Measurements from ENCODE around the gene NIPBL. TPM values are rescaled to one million over a fixed set of nuclear protein-coding genes. Genes with fewer than 3 reads are reported as not detected.

Gene NIPBL
- total RNA-seq, 3 donors from 2014 or later, result 61.9 to 112 (median 69.2) TPM

- intact Hi-C loops (cut with DNase I; ENCODE audit: low total_unique reads), result no loop called here
- DNase-seq (ENCODE audit: low spot score in 2 of 2), result no peak
- no peak overlapping the region for H3K27ac ChIP-seq
- H3K4me3 ChIP-seq, result no peak overlapping the region
- no peaks in the 10 kb centered on the region for H3K27me3 ChIP-seq
- H3K9me3 ChIP-seq, result no peaks in the 10 kb centered on the region
- H3K4me1 ChIP-seq, result no peaks in the 10 kb centered on the region
- TF ChIP-seq POLR2AphosphoS5 (IDR thresholded peaks at IDR 0.05) (no peak), CTCF (IDR thresholded peaks at IDR 0.05) (no peak), POLR2A (IDR thresholded peaks at IDR 0.05) (no peak)
- H3K36me3 ChIP-seq, result no peaks in the 10 kb centered on the region
Measured at GRCh38 chr5:37060030-37060429, 183.5 kb downstream of the NIPBL start.

- Histone ChIP-seq H3K27ac (no peak overlapping the region), H3K27me3 (no peaks in the 10 kb centered on the region), H3K36me3 (no peaks in the 10 kb centered on the region), H3K4me1 (no peaks in the 10 kb centered on the region), H3K9me3 (no peaks in the 10 kb centered on the region), H3K4me3 (no peak overlapping the region)
- no peak for TF ChIP-seq CTCF (IDR thresholded peaks at IDR 0.05)
- TF ChIP-seq POLR2A (IDR thresholded peaks at IDR 0.05), result no peak
- no peak for TF ChIP-seq POLR2AphosphoS5 (IDR thresholded peaks at IDR 0.05)
- no peak for DNase-seq (ENCODE audit: low spot score in 2 of 2)
- intact Hi-C loops (cut with DNase I; ENCODE audit: low total_unique reads), result no loop called here
Measured at GRCh38 chr5:37063739-37064138, 187.2 kb downstream of the NIPBL start.

DNA sequence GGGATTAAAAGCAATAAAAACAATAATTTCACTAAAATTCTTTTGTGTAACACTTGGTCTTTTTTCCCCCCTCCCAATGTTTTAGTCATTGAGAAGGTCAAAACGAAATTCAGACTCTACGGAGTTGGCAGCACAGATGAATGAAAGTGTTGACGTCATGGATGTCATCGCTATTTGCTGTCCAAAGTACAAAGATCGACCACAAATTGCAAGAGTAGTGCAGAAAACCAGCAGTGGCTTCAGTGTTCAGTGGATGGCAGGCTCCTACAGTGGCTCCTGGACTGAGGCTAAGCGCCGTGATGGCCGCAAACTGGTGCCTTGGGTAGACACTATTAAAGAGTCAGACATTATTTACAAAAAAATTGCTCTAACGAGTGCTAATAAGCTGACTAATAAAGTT lies 187.9 kb downstream of the NIPBL start:
- DNase-seq (ENCODE audit: low spot score in 2 of 2), result no peak

DNA sequence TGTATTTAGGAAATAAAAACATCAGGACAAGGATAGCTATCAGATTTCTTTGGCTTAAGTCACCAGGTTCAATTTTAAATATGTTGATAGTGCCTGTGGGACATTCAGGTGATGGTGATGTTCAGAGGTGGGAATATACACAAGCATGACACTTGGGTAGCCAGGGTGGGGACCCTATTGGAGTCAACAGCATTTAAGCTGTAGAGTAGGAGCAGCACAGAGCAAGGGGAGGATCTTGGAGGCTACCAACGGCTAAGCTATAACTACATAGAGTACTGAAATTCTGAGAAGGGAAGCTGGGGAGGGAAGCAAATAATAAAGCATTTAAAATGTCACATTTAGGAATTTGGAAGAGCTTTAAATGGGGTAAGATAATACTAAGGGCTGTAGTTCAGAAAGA lies 194.9 kb downstream of the NIPBL start:
- no peak for DNase-seq (ENCODE audit: low spot score in 2 of 2)
- no peaks in the 10 kb centered on the region for H3K9me3 ChIP-seq
- intact Hi-C loops (cut with DNase I; ENCODE audit: low total_unique reads), result no loop called here
- H3K4me1 ChIP-seq, result no peaks in the 10 kb centered on the region
- H3K27ac ChIP-seq, result no peak overlapping the region
- no peaks in the 10 kb centered on the region for H3K27me3 ChIP-seq
- no peaks in the 10 kb centered on the region for H3K36me3 ChIP-seq
- H3K4me3 ChIP-seq, result no peak overlapping the region
- TF ChIP-seq POLR2A (IDR thresholded peaks at IDR 0.05), result no peak

More for the DNA sequence above, 187.9 kb downstream of the NIPBL start:
- Histone ChIP-seq H3K9me3 (no peaks in the 10 kb centered on the region), H3K36me3 (no peaks in the 10 kb centered on the region), H3K27ac (no peak overlapping the region), H3K27me3 (no peaks in the 10 kb centered on the region), H3K4me1 (no peaks in the 10 kb centered on the region), H3K4me3 (no peak overlapping the region)
- TF ChIP-seq POLR2A (IDR thresholded peaks at IDR 0.05) (no peak), CTCF (IDR thresholded peaks at IDR 0.05) (no peak), POLR2AphosphoS5 (IDR thresholded peaks at IDR 0.05) (no peak)
- intact Hi-C loops (cut with DNase I; ENCODE audit: low total_unique reads), result no loop called here

DNA sequence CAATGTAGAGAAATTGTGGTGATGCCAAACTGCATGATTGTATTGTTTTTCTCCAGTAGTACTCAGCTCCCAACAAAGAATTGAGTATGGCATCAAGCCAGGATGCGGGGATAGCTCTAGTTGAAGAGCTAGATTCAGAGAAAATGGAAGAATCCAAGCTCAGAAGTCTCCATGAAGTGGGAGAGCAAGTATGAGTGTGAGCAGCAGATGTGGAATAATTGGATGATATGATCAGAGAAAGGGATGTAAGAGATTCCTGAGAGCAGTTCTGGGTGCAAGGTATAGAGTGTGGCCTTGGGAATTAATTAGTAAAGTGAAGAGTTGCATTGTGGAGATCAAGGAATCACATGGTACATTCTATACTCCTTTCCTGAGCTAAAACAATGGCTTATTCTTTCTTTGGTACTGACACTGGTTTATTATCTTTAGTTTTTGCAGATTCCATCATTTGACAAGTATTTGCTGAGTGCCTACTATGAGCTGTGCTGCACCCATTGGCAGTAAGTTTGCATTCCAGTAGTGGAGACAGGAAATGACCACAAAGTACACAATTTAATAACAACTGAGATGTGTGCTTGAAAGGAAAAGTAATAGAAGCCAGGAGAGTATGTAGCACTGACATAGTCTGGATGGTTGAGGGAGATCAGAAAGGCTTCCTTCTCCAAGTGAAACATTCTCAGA lies 195.5 kb downstream of the NIPBL start:
- no peaks in the 10 kb centered on the region for H3K4me1 ChIP-seq
- H3K27ac ChIP-seq, result no peak overlapping the region
- H3K9me3 ChIP-seq, result no peaks in the 10 kb centered on the region
- intact Hi-C loops (cut with DNase I; ENCODE audit: low total_unique reads), result no loop called here
- DNase-seq (ENCODE audit: low spot score in 2 of 2), result no peak
- H3K4me3 ChIP-seq, result no peak overlapping the region
- no peaks in the 10 kb centered on the region for H3K27me3 ChIP-seq
- no peaks in the 10 kb centered on the region for H3K36me3 ChIP-seq
- TF ChIP-seq POLR2A (IDR thresholded peaks at IDR 0.05), result no peak
- no peak for TF ChIP-seq POLR2AphosphoS5 (IDR thresholded peaks at IDR 0.05)
- no peak for TF ChIP-seq CTCF (IDR thresholded peaks at IDR 0.05)

All from breast epithelium (tissue), 4 donors.